ENCODE data around the gene AKT1S1.

Gene AKT1S1

DNA sequence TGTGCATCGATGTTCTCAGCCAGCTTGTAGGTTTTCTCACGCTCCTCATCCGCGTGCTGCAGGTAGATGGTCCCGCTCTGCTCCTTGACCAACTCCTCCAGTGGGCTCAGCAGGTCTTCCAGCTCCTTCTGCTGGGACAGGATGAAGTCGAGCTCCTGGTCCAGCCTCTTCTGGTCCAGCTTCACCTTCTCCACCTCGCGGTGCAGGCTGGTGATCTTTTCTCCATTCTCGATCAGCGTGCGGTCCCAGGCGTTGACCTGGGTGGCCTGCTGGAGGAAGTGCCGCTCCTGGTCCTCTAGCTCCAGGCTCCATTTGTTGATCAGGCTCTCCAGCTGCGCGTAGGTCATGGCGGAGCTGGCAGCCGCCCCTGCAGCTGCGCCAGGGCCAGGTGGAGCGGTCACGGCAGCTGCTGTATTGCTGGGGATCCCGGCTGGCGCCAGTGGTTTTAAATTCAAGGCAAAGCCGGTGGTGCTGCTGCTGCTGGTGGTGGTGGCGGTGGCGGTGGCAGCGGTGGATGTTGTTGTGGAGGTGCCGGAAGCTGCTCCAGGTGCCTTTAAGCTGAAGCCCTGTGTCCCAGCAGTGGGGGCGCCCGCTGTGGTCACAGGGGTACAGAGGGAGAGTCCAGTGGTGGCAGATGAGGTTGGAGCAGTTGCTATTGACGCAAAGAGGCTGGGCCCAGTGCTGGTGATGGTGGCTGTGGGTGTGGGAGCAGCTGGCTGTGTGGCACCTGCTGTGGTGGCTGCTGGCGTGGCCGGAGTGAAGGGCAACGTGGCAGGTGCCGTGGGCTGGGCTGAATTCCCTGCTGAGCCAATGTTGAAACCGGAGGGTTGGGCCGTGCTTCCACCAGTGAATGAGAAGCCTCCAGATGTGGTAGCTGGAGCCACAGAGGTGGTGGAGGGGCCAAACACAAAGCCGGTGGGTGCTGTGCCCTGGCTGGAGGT, 31.6 kb upstream of the AKT1S1 start:
- Mint-ChIP-seq H3K4me3 (no peak overlapping the region), H3K27ac (no peak overlapping the region), H3K36me3 (ENCODE audit: low read depth) (peaks cover 49% of the 10 kb centered on the region), H3K9me3 (no peaks in the 10 kb centered on the region), H3K27me3 (ENCODE audit: low read depth) (no peaks in the 10 kb centered on the region), H3K4me1 (peaks cover 17% of the 10 kb centered on the region)
- TF ChIP-seq, protein P1, sequence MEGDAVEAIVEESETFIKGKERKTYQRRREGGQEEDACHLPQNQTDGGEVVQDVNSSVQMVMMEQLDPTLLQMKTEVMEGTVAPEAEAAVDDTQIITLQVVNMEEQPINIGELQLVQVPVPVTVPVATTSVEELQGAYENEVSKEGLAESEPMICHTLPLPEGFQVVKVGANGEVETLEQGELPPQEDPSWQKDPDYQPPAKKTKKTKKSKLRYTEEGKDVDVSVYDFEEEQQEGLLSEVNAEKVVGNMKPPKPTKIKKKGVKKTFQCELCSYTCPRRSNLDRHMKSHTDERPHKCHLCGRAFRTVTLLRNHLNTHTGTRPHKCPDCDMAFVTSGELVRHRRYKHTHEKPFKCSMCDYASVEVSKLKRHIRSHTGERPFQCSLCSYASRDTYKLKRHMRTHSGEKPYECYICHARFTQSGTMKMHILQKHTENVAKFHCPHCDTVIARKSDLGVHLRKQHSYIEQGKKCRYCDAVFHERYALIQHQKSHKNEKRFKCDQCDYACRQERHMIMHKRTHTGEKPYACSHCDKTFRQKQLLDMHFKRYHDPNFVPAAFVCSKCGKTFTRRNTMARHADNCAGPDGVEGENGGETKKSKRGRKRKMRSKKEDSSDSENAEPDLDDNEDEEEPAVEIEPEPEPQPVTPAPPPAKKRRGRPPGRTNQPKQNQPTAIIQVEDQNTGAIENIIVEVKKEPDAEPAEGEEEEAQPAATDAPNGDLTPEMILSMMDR (IDR thresholded peaks at IDR 0.05; ENCODE audit: unreplicated experiment in 3 of 3), result no peak

GRCh38 chr19:49907745-49908446, 30.7 kb upstream of the AKT1S1 start:
- H3K27ac Mint-ChIP-seq, result no peak overlapping the region
- H3K27me3 Mint-ChIP-seq (ENCODE audit: low read depth), result no peaks in the 10 kb centered on the region
- TF ChIP-seq, protein P1 (IDR thresholded peaks at IDR 0.05; ENCODE audit: unreplicated experiment in 3 of 3), result no peak
- H3K4me3 Mint-ChIP-seq, result no peak overlapping the region
- peaks cover 12% of the 10 kb centered on the region for H3K4me1 Mint-ChIP-seq
- H3K36me3 Mint-ChIP-seq (ENCODE audit: low read depth), result peaks cover 41% of the 10 kb centered on the region
- no peaks in the 10 kb centered on the region for H3K9me3 Mint-ChIP-seq

DNA sequence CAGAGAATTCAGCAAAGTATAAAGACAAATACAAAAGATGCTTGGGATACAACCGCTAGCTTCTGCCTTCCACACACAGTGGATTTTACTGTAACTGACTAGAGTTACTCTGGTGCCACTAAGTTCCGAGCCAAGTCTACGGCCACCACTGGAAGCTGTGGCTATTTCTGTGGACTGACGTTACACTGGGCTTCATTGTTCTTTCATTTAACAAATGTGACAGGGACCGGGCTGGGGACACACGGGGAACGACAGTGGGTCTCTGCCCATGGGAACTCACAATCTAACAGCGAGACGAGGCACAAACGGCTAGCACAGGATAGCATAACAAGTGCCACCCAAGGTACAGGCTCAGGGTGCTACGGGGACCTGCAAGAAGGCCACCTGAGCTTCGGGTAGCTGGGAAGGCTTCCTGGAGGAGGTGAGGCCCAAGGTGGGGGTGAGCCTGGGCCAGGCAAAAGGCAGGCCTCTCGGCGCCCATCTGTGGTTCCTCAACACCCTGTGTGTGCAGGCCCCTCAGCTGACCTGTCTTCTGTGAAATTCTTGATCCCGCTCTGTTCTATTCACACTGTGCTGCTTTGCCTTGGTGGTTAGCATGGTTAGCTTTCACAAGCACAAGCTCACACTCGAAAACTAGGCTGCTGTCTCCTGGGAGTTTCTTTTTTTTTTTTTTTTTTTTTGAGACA, 29.9 kb upstream of the AKT1S1 start:
- no peaks in the 10 kb centered on the region for H3K27me3 Mint-ChIP-seq (ENCODE audit: low read depth)
- H3K36me3 Mint-ChIP-seq (ENCODE audit: low read depth), result peaks cover 36% of the 10 kb centered on the region
- no peak overlapping the region for H3K27ac Mint-ChIP-seq
- no peaks in the 10 kb centered on the region for H3K9me3 Mint-ChIP-seq
- no peak overlapping the region for H3K4me3 Mint-ChIP-seq
- peaks cover 10% of the 10 kb centered on the region for H3K4me1 Mint-ChIP-seq
- TF ChIP-seq, protein P1 (IDR thresholded peaks at IDR 0.05; ENCODE audit: unreplicated experiment in 3 of 3), result no peak

DNA sequence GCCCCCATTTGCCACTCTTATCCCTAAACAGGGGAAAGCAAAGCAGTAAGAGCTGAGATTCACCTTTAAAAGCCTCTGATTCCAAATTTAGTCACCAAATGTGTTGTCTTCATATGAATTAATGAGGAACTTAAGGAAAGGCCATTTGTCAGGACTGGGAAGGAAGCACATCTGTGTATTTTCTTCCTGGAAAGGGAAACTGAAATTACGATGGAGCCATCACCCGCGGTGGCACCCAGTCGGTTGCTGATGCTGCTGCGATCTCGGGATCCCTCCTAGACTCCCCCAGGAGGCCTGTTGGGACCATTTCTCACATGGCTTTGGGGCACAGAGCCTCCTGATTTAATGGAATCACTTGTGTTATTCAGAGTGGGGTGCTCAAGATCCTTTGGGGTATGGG, 27.0 kb upstream of the AKT1S1 start:
- Mint-ChIP-seq H3K9me3 (no peaks in the 10 kb centered on the region), H3K4me1 (no peaks in the 10 kb centered on the region), H3K27ac (no peak overlapping the region), H3K27me3 (ENCODE audit: low read depth) (no peaks in the 10 kb centered on the region), H3K4me3 (no peak overlapping the region), H3K36me3 (ENCODE audit: low read depth) (peaks cover 27% of the 10 kb centered on the region)
- TF ChIP-seq, protein P1 (IDR thresholded peaks at IDR 0.05; ENCODE audit: unreplicated experiment in 3 of 3), result no peak

GRCh38 chr19:49896863-49897621, 19.9 kb upstream of the AKT1S1 start, which contains the start of gene IL4I1:
TSS of gene IL4I1 (minus strand) at chr19:49896887. CDS start at chr19:49896160, 727 bp downstream.
- H3K27ac Mint-ChIP-seq, result peak within 1 kb of the TSS; percentile 47 to 90 (median 89)
- TF ChIP-seq, protein P1 (IDR thresholded peaks at IDR 0.05; ENCODE audit: unreplicated experiment in 3 of 3), result no peak
- peak within 1 kb of the TSS in 2 of 3 experiments; percentile 28 to 29 for H3K4me3 Mint-ChIP-seq

More at GRCh38 chr19:49896863-49897621, 19.9 kb upstream of the AKT1S1 start, which contains the start of gene IL4I1:
- H3K27me3 Mint-ChIP-seq (ENCODE audit: low read depth), result peaks cover 14% of the 10 kb centered on the region
- H3K9me3 Mint-ChIP-seq, result no peaks in the 10 kb centered on the region
- H3K4me1 Mint-ChIP-seq, result peaks cover 17% of the 10 kb centered on the region
- no peaks in the 10 kb centered on the region for H3K36me3 Mint-ChIP-seq (ENCODE audit: low read depth)

Measured in nephron (organoid).